H1 (cell line): ENCODE results near the gene SPARC. TPM values are rescaled to one million over a fixed set of nuclear protein-coding genes. Genes with fewer than 3 reads are reported as not detected.

Experiments
- CTCF ChIA-PET: fragments of 300-600 bp; sonication (Branson Sonifier 250); formaldehyde crosslinking; loops from one replicate; lab custom pipeline; 2021; ENCODE audit not compliant: partially characterized antibody; lab: Charles Lee
- POLR2A ChIA-PET: fragments of 300-600 bp; sonication (Branson Sonifier 250); formaldehyde crosslinking; loops from one replicate; lab custom pipeline; 2021; ENCODE audit warnings: inconsistent platforms; ENCODE audit not compliant: partially characterized antibody; lab: Charles Lee
- DNase-seq, 2 experiments: peaks; one replicate each; pipeline versions ENCODE4 v3.0.0 to v3.0.0-alpha.2; 2010 to 2022; ENCODE audit warnings: low spot score in 2 of 2, low read depth in 1 of 2, mixed read lengths in 1 of 2
- FAIRE-seq: peaks from 2 replicates; lab custom pipeline; 2011; peaks lifted over from hg19 to GRCh38; lab: Jason Lieb, UNC
- H2AFZ ChIP-seq: 2 replicates; pipeline ENCODE4 v1.8.1; 2012; ENCODE audit warnings: low read length, inconsistent platforms
- H2AK5ac ChIP-seq: 2 replicates; pipeline ENCODE4 v1.6.1; 2013; ENCODE audit warnings: low read depth, low read length
- H2BK120ac ChIP-seq: replicated peaks from 2 replicates; pipeline ENCODE3; 2013; ENCODE audit warnings: low read depth, low read length, inconsistent platforms
- H2BK12ac ChIP-seq: 2 replicates; pipeline ENCODE4 v1.6.1; 2013; ENCODE audit warnings: low read depth, low read length
- H2BK15ac ChIP-seq: 2 replicates; pipeline ENCODE4 v1.6.1; 2013; ENCODE audit warnings: low read length
- H2BK20ac ChIP-seq: 2 replicates; pipeline ENCODE4 v1.6.1; 2013; ENCODE audit warnings: low read length
- H2BK5ac ChIP-seq: 2 replicates; pipeline ENCODE4 v1.6.1; 2013; ENCODE audit warnings: low read depth, low read length
- H3K14ac ChIP-seq: 2 replicates; pipeline ENCODE4 v1.6.1; 2013; ENCODE audit warnings: inconsistent platforms; ENCODE audit not compliant: insufficient read length
- H3K18ac ChIP-seq: 2 replicates; pipeline ENCODE4 v1.6.1; 2013; ENCODE audit warnings: low read length; ENCODE audit errors: extremely low read depth
- H3K23ac ChIP-seq: 2 replicates; pipeline ENCODE4 v1.6.1; 2013; ENCODE audit warnings: inconsistent platforms; ENCODE audit not compliant: insufficient read length
- H3K23me2 ChIP-seq: 2 replicates; pipeline ENCODE4 v1.6.1; 2013; ENCODE audit warnings: low read depth, low read length
- H3K27ac ChIP-seq: 2 replicates; pipeline ENCODE4 v1.6.1; 2011; ENCODE audit warnings: low read depth, low read length, inconsistent platforms
- H3K27me3 ChIP-seq, 4 experiments: replicated peaks in 1 of 4; 1 replicate in 1 of 4; 2 replicates in 3 of 4; pipeline versions ENCODE4 v1.6.1 to v1.8.1; 2011 to 2013; ENCODE audit warnings: low read length in 3 of 4, mild to moderate bottlenecking in 3 of 4, inconsistent platforms in 2 of 4, mixed read lengths in 2 of 4, moderate library complexity in 1 of 4; ENCODE audit not compliant: control insufficient read depth in 3 of 4, insufficient read depth in 3 of 4; ENCODE audit errors: extremely low read depth in 1 of 4
- H3K36me3 ChIP-seq, 4 experiments: 2 replicates each; pipeline versions ENCODE4 v1.6.1 to v1.8.1; 2011 to 2013; ENCODE audit warnings: mild to moderate bottlenecking in 4 of 4, low read length in 3 of 4, moderate library complexity in 2 of 4, control low read depth in 1 of 4, inconsistent platforms in 1 of 4; ENCODE audit not compliant: insufficient read depth in 4 of 4, control insufficient read depth in 2 of 4
- H3K4ac ChIP-seq: replicated peaks from 2 replicates; pipeline ENCODE3; 2013; ENCODE audit warnings: low read length, low read depth, mixed read lengths, inconsistent platforms; ENCODE audit not compliant: insufficient read length
- H3K4me1 ChIP-seq, 4 experiments: replicated peaks in 1 of 4; 1 replicate in 1 of 4; 2 replicates in 3 of 4; pipeline versions ENCODE4 v1.6.1 to v1.8.1; 2011 to 2013; ENCODE audit warnings: low read length in 3 of 4, inconsistent platforms in 2 of 4, mixed read lengths in 1 of 4; ENCODE audit not compliant: insufficient read depth in 4 of 4, control insufficient read depth in 3 of 4
- H3K4me2 ChIP-seq, 2 experiments: 2 replicates each; pipeline versions ENCODE4 v1.6.1 to v1.8.1; 2011 to 2013; ENCODE audit warnings: low read depth in 2 of 2, low read length in 2 of 2, control low read depth in 1 of 2, inconsistent platforms in 1 of 2, mild to moderate bottlenecking in 1 of 2; ENCODE audit not compliant: insufficient read depth in 1 of 2
- H3K4me3 ChIP-seq, 4 experiments: fragments of 200-600, 300-600 bp in 1 of 4; sonication (generic), shearing (Covaris generic), sonication (Bioruptor Twin) in 1 of 4; 2 replicates each; pipeline versions ENCODE4 v1.5.1 to v1.8.1; 2011 to 2016; ENCODE audit warnings: low read length in 4 of 4, low read depth in 3 of 4, control low read depth in 2 of 4, inconsistent platforms in 2 of 4, mild to moderate bottlenecking in 2 of 4, mixed read lengths in 1 of 4, moderate library complexity in 1 of 4; ENCODE audit not compliant: insufficient read depth in 2 of 4; ENCODE audit errors: extremely low read depth in 1 of 4
- H3K56ac ChIP-seq: replicated peaks from 2 replicates; pipeline ENCODE3; 2013; ENCODE audit warnings: low read depth, mild to moderate bottlenecking, mixed read lengths, low read length, inconsistent platforms; ENCODE audit not compliant: insufficient read length
- H3K79me1 ChIP-seq: 2 replicates; pipeline ENCODE4 v1.6.1; 2013; ENCODE audit warnings: low read depth, low read length, control low read depth
- H3K79me2 ChIP-seq, 2 experiments: 2 replicates each; pipeline versions ENCODE4 v1.6.1 to v1.8.1; 2012 to 2013; ENCODE audit warnings: low read length in 2 of 2, mild to moderate bottlenecking in 2 of 2, inconsistent platforms in 1 of 2; ENCODE audit not compliant: insufficient read depth in 2 of 2, control insufficient read depth in 1 of 2
- H3K9ac ChIP-seq, 4 experiments: replicated peaks in 1 of 4; 1 replicate in 1 of 4; 2 replicates in 3 of 4; pipeline versions ENCODE4 v1.6.1 to v1.8.1; 2011 to 2013; ENCODE audit warnings: low read depth in 3 of 4, low read length in 3 of 4, control low read depth in 2 of 4, mild to moderate bottlenecking in 2 of 4, moderate library complexity in 2 of 4, inconsistent platforms in 1 of 4; ENCODE audit errors: extremely low read depth in 1 of 4
- H3K9me3 ChIP-seq, 2 experiments: 2 replicates each; pipeline versions ENCODE4 v1.6.1 to v1.8.1; 2012 to 2013; ENCODE audit warnings: mild to moderate bottlenecking in 2 of 2, moderate library complexity in 2 of 2, control low read depth in 1 of 2, inconsistent platforms in 1 of 2, low read depth in 1 of 2, low read length in 1 of 2, mixed read lengths in 1 of 2; ENCODE audit not compliant: insufficient read depth in 2 of 2
- H4K20me1 ChIP-seq, 2 experiments: replicated peaks in 1 of 2; 2 replicates each; pipeline versions ENCODE3 to v1.8.1; 2011 to 2013; ENCODE audit warnings: inconsistent platforms in 2 of 2, low read length in 2 of 2, mild to moderate bottlenecking in 1 of 2; ENCODE audit not compliant: insufficient read depth in 2 of 2, control insufficient read depth in 1 of 2
- H4K5ac ChIP-seq: 2 replicates; pipeline ENCODE4 v1.6.1; 2013; ENCODE audit warnings: low read length, low read depth, mixed read lengths, inconsistent platforms; ENCODE audit not compliant: insufficient read length
- H4K8ac ChIP-seq: 2 replicates; pipeline ENCODE4 v1.8.0; 2013; ENCODE audit warnings: mild to moderate bottlenecking, moderate library complexity, low read length, inconsistent platforms; ENCODE audit not compliant: insufficient read depth; ENCODE audit errors: extremely low read depth
- H4K91ac ChIP-seq: replicated peaks from 2 replicates; pipeline ENCODE3; 2013; ENCODE audit warnings: low read length, mixed read lengths, inconsistent platforms; ENCODE audit not compliant: insufficient read length
- CBX5 ChIP-seq: fragments of 300-800, 300-1000 bp; sonication (generic); IDR thresholded peaks from 2 replicates; pipeline ENCODE4 v1.7.1; 2016; ENCODE audit warnings: antibody characterized with exemption, low read length, low read depth
- CHD1 ChIP-seq: IDR thresholded peaks from 2 replicates; pipeline ENCODE4 v1.6.1; 2012; ENCODE audit warnings: low read depth, low read length, improper control_type of control experiment
- EGR1 ChIP-seq: IDR thresholded peaks from 2 replicates; pipeline ENCODE4 v1.6.1; 2011; ENCODE audit warnings: low read depth, low read length, borderline replicate concordance
- JUND ChIP-seq: IDR thresholded peaks from 2 replicates; pipeline ENCODE4 v1.6.1; 2011; ENCODE audit warnings: mild to moderate bottlenecking, improper control_type of control experiment, low read length
- KDM4A ChIP-seq: IDR thresholded peaks from one replicate; pipeline ENCODE4 v1.7.1; 2012; ENCODE audit warnings: low read depth, mild to moderate bottlenecking, moderate library complexity, low read length, inconsistent platforms; ENCODE audit not compliant: severe bottlenecking
- POLR2A ChIP-seq, 2 experiments: IDR thresholded peaks; 1 replicate in 1 of 2; 2 replicates in 1 of 2; pipeline ENCODE4 v1.6.1; 2011; ENCODE audit warnings: low read depth in 2 of 2, low read length in 2 of 2, mild to moderate bottlenecking in 2 of 2; ENCODE audit errors: control extremely low read depth in 1 of 2
- RXRA ChIP-seq: IDR thresholded peaks from 2 replicates; pipeline ENCODE4 v1.6.1; 2011; ENCODE audit warnings: low read depth, mild to moderate bottlenecking, low read length, moderate library complexity; ENCODE audit not compliant: insufficient read depth
- TBP ChIP-seq: IDR thresholded peaks from 2 replicates; pipeline ENCODE4 v1.6.1; 2011; ENCODE audit warnings: low read depth, low read length, improper control_type of control experiment
- whole genome bisulfite sequencing, 2 experiments: shearing (Covaris generic) in 1 of 2; methylation state at CpG; one replicate each; pipeline versions ENCODE4 v1.1.6 to v1.1.7; 2013 to 2015; ENCODE audit warnings: low lambda C conversion rate in 2 of 2, mixed read lengths in 2 of 2, inconsistent platforms in 1 of 2, low coverage in 1 of 2, missing lambda C conversion rate in 1 of 2; ENCODE audit not compliant: insufficient replicate concordance in 2 of 2, insufficient coverage in 1 of 2, insufficient read length in 1 of 2; ENCODE audit errors: extremely low coverage in 1 of 2, missing lambda C conversion rate in 1 of 2; 5-methylcytosine and 5-hydroxymethylcytosine counted together
- polyA plus RNA-seq, 7 experiments: library from polyadenylated mRNA; depleted of rRNA in 3 of 7; stranded (reverse) in 5 of 7; unstranded in 2 of 7; fragments of >200 nt in 5 of 7; fragments of 200-250 nt in 2 of 7; gene quantifications; 1 replicate in 5 of 7; 2 replicates in 1 of 7; 4 replicates in 1 of 7; pipeline versions ENCODE4 v1.2.1 to v1.2.3, GENCODE V29; 2011 to 2013; ENCODE audit warnings: missing spikeins in 2 of 7, mixed read lengths in 2 of 7
- total RNA-seq: library from RNA; stranded (reverse); fragmentation: NEBNext Ultra II Directional; extraction: Animal tissue kit (Norgen Biotek cat#: 25700); gene quantifications from 2 replicates; pipeline ENCODE4 v1.2.1, GENCODE V29; 2021

SPARC gene
- total and polyA plus RNA-seq, 2 of the 8 experiments (the other 6 are each of a cell fraction or from before 2014, with no cell fraction given) = 375 to 438 TPM

- Histone ChIP-seq H4K91ac (no peak overlapping the region), H2BK15ac (no peak overlapping the region), H3K9ac (no peak overlapping the region), H3K27ac (no peak overlapping the region), H2BK5ac (no peak overlapping the region), H3K4ac (no peak overlapping the region)
- DNase-seq = no peak
- TF ChIP-seq EGR1 (no peak), TBP (no peak), JUND (no peak), CHD1 (no peak), KDM4A (no peak), RXRA (no peak), POLR2A (IDR thresholded peaks at IDR 0.05; ENCODE audit: control extremely low read depth in 1 of 2, low read depth in 2 of 2, low read length in 2 of 2) (no peak), CBX5 (no peak)
- TF ChIP-seq, all 59 proteins: peak for 0
- Histone ChIP-seq H2BK20ac (no peak overlapping the region), H2BK12ac (no peak overlapping the region), H3K36me3 (peaks cover 17 to 64% (median 49%) of the 10 kb centered on the region in 4 experiments), H3K79me2 (no peaks in the 10 kb centered on the region), H3K4me1 (peaks cover 2 to 10% (median 5%) of the 10 kb centered on the region in 4 experiments; a peak in 5 of 7 replicates), H4K8ac (no peak overlapping the region), H4K20me1 (peaks cover 0 to 2% of the 10 kb centered on the region in 2 experiments), H3K4me3 (no peak overlapping the region), H4K5ac (no peak overlapping the region), H3K56ac (no peak overlapping the region), H3K23ac (no peak overlapping the region), H2AFZ (no peak overlapping the region), H2BK120ac (no peak overlapping the region), H3K18ac (no peak overlapping the region), H3K79me1 (no peaks in the 10 kb centered on the region), H3K27me3 (no peaks in the 10 kb centered on the region), H3K14ac (no peak overlapping the region), H3K9me3 (no peaks in the 10 kb centered on the region), H3K4me2 (no peak overlapping the region), H3K23me2 (no peaks in the 10 kb centered on the region), H2AK5ac (no peak overlapping the region)
- WGBS, 2 experiments = 90% methylated on average over 4 of the region's 4 CpGs; no CpG with 5 or more reads in 1 of the 2 experiments
- POLR2A ChIA-PET = interaction anchor here (0.9 to 3.6 kb wide), 5 partner anchors 9 to 64 kb away, joined by 3 to 16 read pairs (median 6); partner anchors contain the start of gene SPARC
- no peak for FAIRE-seq
- CTCF ChIA-PET = interaction anchor here (0.5 to 43.0 kb wide), 11 partner anchors 9 to 1847 kb away, joined by 3 to 991 read pairs (median 19); partner anchors contain the start of gene ATOX1
Measured at GRCh38 chr5:151671950-151672349, 14.8 kb downstream of the SPARC start.
